CD4-positive, alpha-beta T cell treated with Interleukin-1 beta for 1 hour (primary cell): ENCODE measurements around the gene LRTM2.

Source experiments
- DNase-seq, 2 donors: peaks; one replicate each; pipeline ENCODE4 v3.0.0-alpha.2; 2020 to 2022

Gene LRTM2

DNA sequence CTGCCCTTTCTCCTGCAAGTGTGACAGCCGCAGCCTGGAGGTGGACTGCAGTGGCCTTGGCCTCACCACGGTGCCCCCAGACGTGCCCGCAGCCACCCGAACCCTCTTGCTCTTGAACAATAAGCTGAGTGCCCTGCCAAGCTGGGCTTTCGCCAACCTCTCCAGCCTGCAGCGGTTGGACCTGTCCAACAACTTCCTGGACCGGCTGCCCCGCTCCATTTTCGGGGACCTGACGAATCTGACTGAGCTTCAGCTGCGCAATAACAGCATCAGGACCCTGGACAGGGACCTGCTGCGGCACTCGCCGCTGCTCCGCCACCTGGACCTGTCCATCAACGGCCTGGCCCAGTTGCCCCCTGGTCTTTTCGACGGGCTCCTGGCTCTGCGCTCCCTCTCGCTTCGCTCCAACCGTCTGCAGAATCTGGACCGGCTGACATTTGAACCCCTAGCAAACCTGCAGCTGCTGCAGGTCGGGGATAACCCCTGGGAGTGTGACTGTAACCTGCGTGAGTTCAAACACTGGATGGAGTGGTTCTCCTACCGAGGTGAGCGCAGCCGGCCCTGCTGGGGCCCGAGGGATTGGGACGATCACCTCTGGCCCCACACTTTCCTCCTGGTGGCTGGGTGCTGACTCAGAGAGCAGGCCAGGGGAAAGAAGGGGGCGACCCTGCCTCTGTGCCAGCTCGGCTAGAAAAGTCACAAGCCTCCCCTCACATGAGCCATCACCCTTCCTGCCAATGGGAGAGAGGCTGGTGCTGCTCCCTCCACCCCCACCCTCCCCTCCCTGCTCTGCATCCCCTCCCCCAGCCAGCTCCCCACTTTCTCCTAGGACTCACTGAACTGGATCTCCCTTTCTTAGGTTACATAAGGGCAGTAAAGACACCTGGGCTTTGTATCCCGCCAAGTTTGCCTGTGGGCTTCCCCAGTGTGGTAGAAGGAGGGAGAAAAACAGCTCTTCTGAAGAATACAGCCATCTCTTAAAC lies 10.9 kb downstream of the LRTM2 start:
- no peak for DNase-seq

- no peak for DNase-seq
Observed at GRCh38 chr12:1832801-1833595, 12.6 kb downstream of the LRTM2 start.

- DNase-seq = no peak
Observed at GRCh38 chr12:1833596-1834028, 13.2 kb downstream of the LRTM2 start.

DNA sequence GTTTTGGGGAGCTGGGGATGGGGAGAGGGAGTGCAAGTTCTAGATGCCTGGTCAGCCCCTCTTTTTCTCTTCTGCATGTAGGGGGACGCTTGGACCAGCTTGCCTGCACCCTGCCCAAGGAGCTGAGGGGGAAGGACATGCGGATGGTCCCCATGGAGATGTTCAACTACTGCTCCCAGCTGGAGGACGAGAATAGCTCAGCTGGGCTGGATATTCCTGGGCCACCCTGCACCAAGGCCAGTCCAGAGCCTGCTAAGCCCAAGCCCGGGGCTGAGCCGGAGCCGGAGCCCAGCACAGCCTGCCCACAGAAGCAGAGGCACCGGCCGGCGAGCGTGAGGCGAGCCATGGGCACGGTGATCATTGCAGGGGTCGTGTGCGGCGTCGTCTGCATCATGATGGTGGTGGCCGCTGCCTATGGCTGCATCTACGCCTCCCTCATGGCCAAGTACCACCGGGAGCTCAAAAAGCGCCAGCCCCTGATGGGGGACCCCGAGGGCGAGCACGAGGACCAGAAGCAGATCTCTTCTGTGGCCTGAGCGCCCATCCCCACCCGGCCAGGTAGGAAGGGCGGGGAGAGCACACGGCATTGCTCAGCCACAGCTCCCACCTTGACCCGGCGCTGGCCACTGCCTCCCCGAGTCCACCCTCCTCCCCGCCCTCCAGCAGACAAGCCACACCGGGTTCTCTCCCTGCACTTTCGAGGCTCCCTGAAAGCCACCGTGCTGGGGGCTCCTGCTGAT lies 14.0 kb downstream of the LRTM2 start:
- DNase-seq = no peak

GRCh38 chr12:1835211-1836131 lies 15.1 kb downstream of the LRTM2 start:
- DNase-seq = no peak

DNA sequence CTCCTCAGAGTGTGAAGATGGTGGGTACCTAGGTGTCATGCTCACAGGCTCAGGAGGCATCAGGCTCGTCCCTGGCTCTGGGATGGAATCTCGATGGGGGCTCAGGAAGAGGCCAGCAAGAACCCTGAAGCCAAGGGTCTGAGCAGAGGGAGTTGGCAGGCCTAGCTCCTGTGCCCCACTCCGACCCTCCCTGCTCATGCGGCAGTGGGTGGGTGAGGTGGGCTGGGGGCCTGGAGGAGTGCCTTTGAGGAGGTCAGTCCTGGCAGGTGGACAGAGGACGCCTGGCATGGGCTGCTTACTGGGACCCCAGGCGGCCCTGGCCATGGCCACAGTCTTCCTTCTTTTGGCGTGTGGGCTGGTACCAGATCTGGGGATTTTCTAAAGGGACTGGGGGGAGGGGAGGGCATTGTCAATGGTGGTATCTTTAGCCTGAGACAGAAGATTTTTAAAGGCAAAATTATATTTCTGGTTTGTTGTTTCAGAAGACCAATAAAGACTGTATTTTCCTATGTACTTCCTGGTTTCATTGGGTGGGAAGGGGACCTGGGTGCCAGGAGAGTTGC lies 16.0 kb downstream of the LRTM2 start:
- DNase-seq = no peak

- DNase-seq = no peak
Observed at GRCh38 chr12:1836854-1837421, 16.6 kb downstream of the LRTM2 start.

DNA sequence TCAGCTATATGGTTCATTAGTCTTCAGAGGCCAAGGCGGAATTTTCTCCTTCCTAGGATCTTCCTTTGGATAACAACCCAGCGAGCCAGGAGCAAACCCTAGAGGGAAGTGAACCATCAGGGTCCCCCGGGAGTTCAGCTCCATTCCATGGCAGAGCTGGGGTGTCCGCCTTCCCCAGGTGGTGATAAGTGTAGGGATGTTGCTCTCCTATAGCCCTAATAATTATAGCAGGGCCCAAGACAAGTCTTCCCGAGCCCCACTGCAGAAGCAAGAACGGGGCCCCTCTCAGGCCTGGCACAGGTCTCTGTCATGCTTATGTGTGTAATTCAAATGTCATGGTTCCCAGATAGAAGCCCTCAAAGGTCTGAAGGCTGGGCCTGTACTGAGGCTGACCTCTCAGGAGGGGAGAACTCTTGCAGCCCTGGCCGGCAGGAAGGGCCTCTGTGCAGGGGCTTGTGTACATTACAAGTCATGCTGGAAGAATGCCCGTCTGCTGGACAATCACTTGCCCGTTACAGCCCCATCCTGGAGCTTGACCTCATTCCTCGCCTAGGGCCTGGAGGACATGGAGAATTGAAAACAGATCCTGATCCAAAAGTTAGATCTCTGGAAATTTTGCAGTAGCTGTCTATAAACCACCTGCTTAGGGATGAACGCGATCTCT lies 17.3 kb downstream of the LRTM2 start:
- DNase-seq = no peak

DNA sequence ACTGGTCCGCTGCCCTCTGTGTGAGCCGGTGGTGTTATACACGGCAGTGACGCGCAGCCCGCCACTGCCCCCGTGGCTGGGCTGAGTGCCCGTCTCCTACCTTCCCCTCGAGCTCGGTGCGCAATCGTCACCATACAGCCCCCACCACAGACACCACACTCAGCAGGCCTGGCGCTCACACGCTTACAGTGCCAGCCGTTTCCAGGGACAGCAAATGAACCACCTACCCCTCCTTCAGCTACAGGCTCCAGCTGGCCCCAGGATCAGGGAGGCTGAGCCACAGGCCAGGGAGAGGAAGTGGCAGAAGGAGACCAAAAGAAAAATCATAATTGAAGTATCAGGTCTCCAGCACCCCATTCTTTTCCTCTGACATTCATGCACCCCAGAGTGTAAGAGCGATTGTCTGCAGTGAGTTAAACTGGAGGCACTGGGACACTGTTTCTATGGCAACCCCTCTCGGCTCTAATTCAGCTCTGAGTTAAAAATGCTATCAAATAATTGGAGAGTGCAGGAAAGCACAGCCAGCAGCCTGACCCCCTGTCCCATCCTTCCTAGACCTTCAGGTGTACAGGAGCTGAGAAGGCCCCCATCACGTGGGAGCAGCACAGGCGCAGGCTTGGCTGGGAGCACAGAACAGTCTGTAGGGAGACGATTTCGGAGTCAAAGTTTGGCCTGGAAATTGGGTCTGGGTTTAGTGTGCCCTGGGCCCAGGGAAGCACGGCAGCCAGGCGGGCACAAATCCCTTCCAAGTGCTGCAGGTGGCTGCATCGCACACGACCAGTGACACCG lies 18.0 kb downstream of the LRTM2 start:
- no peak for DNase-seq

- no peak for DNase-seq
Observed at GRCh38 chr12:1838994-1839365, 18.6 kb downstream of the LRTM2 start.

DNA sequence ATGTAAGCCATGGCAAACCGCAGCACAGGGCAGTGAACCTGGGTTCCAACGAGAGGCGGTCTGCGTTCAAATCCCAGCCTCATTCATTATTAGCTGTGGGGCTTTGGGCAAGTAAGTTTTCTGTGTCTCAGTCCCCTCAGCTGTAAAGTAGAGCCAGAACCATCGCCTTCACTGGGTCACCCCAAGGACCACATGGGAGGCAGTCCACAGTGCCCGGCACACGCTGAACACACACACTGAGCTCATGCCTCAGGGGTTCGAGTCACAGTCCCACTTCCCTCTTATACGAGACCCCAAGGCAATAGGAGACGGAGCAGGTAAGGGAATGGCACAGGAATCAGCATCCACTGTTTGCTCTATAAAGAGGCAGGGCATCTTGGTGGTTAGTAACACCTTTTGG lies 19.1 kb downstream of the LRTM2 start:
- DNase-seq = no peak

- DNase-seq = no peak
Observed at GRCh38 chr12:1839956-1840951, 19.9 kb downstream of the LRTM2 start.

GRCh38 chr12:1840981-1841425 lies 20.6 kb downstream of the LRTM2 start:
- no peak for DNase-seq

GRCh38 chr12:1841586-1842182 lies 21.3 kb downstream of the LRTM2 start:
- no peak for DNase-seq

DNA sequence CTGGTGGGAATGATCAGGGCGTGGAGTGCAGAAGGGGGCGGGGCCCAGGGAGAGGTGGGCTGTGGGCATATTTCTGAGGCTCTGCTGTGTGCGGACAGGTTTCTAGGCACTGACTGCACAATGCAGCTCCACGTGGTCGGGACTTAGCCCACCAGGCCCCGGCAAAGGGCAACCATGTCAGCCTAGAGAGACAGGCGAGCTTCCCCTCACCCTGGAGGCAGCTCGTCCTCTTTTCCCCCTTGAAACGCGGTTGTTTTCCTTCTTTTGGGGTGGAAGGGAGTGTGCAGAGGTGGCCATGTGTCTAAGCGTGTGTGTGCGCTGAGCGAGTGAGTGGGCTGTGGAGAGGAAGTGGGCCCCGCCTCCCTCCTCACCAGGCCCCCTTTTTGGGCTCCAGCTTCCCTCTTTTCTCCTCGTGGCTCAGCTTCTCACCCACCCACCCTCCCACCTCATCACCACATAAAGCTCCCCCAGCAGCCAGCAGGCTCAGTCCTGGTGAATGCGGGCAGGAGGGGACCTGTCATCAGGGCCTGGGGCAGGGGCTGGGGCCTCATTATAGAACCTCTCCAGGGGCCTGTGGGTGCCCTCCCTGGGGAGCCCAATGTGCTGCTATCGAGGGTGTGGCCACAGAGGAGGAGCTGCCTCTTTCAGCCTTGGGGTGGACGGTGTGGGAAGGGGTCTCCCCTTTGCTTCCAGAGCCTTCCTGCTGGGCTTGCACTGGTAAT lies 22.0 kb downstream of the LRTM2 start:
- DNase-seq = no peak

DNA sequence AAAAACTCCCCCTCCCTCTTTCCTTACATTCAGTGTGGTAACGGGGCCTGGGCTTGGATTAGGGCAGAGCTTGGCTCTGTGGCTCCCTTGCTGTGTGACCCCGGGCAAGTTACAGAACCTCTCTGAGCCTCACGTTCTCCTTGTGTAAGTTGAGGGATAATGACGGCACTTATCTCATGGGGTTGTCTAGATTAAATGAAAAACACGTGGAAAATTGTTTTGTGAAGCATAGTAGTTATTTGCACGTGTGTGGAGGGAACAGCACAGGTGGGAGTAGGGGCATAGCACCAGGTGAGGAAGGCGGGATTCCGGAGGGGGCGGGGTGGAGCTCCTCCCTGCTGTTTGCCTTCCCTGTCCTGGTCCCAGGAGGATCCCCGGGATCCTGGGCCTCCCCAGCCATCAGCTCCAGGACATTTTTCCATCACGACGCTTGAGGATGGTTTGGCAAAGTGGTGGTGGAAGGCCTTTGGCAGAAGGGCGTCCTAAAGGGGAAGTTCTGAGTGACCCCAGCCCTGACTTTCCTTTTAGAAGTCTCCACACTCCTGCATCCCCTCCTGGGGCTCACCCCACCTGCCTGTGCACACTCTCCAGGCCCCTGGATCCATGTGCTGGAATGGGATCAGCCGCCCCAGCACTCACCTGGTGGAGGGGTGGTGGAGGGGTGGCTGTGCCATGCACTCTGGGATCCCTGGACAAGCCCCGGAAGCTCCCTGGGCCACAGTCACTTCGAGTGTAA lies 22.7 kb downstream of the LRTM2 start:
- DNase-seq = no peak

DNA sequence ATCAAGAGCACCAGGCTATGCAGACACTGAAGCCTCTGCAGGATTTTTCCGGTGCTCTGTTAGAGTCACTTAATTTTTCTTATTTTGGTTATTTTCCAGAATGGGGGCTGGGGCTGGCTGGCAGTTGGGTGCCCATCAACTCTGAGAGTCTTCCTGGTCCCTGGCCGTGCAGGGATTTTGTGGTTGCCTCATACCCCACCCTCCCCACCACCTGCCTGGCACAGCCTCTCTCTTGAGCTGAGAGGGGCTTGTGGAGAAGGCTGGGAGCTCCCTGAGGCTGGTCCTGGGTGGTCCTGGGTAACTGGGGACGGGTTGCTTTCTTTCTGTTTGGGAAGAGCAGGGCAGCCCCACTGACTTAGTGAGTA lies 23.3 kb downstream of the LRTM2 start:
- no peak for DNase-seq
